Posterior vena cava (tissue), 2 donors: ENCODE measurements around the gene PRCC. TPM values are rescaled to one million over a fixed set of nuclear protein-coding genes. Genes with fewer than 3 reads are reported as not detected.

Source experiments
- DNase-seq: peaks from one replicate; pipeline ENCODE4 v3.0.0-alpha.2; 2020; ENCODE audit warnings: low spot score
- intact Hi-C, 2 donors: fragments of 100-400 bp; cut with DNase I; formaldehyde crosslinking; loops; one replicate each; pipeline versions ENCODE4 v1.14.1 to v1.14.2; 2022 to 2023
- total RNA-seq, 2 donors: library from RNA; stranded (reverse); fragmentation: NEBNext Ultra II Directional; extraction: Animal tissue kit (Norgen Biotek cat#: 25700); gene quantifications; one replicate each; pipeline ENCODE4 v1.2.1, GENCODE V29; 2021
- donor health status: DM: yes; HTN: yes; CAD: no.
- donor health status: DM: yes; HTN: yes; CAD: no.

PRCC gene
- total RNA-seq, 2 donors from 2014 or later: 44.3 to 48.6 TPM

DNA sequence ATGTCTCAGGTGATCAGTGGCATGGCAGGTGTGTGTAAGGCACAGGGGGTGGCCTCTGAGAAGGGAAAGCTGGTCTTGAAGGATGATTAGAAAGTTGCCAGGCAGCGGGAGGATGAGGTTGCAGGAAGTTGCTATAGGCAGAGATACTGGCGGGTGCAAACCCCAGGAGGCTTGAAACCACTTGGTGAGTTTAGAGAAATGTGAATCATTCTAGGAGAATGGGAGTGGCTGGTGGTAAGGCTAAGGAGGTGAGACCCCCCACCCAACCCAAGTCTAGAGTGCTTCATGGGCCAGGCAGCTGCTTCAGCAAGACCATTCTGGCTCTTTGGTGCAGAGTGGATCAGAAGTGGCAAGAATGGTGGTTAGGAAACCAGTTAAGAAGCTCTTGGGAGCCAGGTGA, 40.3 kb downstream of the PRCC start:
- no peak for DNase-seq
- intact Hi-C loops: no loop called here

DNA sequence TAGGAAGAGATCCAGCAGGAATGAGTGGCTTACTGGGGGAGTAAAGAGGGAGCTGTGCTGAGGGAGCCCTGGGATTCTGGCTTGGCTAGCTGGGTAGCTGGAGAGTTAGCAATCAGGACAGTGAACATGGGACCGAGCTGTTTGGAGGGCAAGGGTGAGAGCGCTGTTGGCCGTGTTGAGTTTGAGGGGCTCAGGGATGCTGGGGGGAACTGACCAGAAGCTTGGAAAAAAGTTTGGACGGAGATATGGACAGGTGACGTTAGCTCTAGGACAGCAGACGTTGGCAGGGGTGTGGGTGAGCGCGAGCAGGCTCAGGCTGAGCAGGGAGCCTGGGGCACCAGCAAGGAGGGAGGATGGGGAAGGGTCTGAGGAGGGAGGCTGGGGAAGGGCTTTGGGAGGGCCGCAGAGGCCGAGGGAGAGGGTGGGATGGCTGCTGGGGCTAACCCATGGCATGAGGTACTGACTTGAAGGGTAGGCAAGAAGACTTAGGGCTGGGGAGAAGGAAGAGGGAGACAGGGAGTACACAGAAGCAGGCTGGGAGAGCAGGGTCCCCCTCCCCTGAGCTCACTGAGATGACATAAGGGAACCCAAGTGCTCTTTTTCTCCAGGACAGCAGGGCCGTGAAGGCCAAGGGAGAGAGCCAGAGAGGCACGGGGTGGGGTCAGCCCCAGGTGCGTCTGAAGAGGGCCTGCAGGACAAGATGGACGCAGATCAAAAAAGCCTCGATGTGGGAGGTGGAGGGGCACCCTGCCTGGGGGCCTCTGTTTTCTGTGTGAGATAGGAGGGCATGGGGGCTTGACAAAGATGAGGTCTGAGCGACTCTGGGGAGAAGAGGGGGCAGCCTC, 41.1 kb downstream of the PRCC start:
- intact Hi-C loops: no loop called here
- DNase-seq: no peak

DNA sequence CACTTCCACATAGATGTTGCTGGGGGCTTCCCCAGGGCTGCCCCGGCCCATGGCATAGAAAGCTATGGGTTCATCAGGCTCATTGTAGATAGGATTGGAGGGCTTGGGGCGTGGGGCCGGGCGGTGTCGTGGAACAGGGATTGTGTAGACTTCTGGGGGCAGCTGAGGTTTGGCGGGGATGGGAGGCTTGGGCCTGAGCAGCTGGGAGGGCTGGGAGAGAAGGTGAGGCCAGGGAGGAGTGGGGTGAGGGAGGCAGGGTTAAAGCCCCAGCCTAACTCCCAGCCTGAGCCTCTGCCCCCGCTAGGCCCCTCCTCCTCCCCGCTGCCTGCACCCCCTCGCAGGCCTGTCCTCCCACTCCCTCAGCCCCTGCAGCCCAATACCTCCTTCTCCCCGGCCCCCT, 41.9 kb downstream of the PRCC start:
- intact Hi-C loops: no loop called here
- no peak for DNase-seq

DNA sequence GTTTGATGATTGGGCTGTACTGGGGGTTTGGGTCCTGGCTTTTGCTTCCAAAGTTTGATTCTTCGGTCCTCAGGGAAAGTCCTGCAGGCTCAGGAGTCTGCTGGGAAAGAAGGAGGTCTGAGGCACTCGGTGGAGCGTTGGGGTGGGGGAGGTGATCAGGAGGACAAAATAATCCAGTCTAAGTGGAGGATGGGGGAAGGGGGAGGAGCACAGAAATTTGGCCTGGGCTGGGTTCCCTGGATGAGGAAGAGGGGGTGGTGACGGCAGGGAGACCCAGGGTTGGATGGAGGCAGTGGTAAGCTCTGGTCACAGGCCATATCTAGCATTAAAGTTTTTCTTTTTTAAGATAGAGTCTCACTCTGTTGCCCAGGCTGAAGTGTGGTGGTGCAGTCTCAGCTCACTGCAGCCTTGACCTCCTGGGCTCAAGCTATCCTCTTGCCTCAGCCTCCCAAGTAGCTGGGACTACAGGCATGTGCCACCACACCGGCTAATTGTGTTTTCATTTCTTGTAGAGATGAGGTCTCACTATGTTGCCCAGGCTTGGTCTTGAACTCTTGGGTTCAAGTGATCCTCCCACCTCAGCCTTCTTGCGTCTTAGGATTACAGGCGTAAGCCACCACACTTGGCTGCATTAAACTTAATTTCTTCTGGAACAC, 42.5 kb downstream of the PRCC start:
- intact Hi-C loops: no loop called here

DNA sequence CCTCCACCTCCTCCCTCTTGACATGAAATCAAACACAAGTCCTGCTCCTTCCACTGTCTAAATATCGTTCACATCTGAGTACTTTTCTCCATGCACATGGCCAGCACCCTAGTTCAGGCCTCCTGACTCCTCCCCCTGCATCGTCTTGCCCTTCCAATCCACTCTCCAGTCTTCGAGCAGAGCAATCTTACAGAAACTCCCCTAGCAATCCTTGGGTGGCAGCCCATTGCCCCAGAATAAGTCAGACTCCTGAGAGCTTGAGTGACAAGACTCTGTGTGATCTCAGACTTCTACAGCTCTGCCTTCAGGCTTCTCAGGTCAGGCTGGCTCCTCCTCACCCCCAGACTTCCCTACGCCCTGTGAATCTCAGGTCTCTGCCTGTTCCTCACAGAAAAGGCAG, 43.8 kb downstream of the PRCC start:
- intact Hi-C loops: no loop called here
- DNase-seq: no peak

More for the DNA sequence above, 42.5 kb downstream of the PRCC start:
- no peak for DNase-seq

DNA sequence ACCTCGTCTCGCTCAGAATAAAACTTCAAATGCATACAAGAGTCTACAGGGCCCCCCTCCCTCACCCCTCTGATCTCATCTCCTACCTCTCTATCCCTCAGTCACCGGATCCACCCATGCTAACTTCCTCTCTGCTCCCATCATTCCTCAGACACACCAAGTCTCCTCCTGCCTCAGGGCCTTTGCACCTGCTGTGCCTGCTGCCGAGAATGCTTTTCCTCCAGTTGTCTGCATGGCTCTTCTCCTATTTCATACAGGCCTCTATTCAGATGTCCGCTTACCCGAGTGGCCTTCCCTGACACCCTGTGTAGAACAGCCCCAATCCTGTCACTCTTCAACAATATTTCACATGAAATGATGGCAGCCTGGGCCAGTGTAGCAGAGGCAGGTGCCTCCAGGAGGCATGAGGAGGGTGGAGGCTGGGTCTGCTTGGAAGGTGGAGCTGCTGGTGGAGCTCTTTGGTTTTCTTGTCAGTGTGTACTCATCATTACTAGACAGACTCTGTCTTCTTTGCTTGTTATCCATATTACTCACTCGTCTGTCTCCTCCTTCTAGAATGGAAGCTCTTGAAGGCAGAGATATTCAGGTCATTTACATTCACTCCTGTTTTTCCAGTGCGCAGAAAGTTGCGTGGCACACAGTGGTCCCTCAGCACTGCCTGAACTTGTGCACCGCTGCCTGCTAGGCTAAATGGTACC, 45.1 kb downstream of the PRCC start:
- intact Hi-C loops: no loop called here
- DNase-seq: no peak

DNA sequence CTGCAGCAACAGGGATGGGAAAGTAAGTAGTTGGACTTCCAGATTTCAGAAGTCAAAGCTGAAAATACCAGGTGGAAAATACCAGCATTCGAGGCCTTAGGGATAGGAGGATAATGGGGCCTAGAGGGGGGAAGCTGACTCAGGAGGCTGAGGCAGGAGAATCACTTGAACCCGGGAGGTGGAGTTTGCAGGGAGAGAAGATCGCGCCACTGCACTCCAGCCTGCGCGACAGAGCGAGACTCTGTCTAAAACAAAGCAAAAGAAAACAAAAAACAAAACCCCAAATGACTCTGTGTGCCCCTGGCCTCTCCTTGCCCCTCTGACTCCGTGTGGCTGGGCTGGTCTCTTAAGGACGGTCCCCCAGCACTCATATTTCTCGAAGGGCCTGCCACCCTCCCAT, 46.0 kb downstream of the PRCC start:
- no peak for DNase-seq
- intact Hi-C loops: no loop called here

DNA sequence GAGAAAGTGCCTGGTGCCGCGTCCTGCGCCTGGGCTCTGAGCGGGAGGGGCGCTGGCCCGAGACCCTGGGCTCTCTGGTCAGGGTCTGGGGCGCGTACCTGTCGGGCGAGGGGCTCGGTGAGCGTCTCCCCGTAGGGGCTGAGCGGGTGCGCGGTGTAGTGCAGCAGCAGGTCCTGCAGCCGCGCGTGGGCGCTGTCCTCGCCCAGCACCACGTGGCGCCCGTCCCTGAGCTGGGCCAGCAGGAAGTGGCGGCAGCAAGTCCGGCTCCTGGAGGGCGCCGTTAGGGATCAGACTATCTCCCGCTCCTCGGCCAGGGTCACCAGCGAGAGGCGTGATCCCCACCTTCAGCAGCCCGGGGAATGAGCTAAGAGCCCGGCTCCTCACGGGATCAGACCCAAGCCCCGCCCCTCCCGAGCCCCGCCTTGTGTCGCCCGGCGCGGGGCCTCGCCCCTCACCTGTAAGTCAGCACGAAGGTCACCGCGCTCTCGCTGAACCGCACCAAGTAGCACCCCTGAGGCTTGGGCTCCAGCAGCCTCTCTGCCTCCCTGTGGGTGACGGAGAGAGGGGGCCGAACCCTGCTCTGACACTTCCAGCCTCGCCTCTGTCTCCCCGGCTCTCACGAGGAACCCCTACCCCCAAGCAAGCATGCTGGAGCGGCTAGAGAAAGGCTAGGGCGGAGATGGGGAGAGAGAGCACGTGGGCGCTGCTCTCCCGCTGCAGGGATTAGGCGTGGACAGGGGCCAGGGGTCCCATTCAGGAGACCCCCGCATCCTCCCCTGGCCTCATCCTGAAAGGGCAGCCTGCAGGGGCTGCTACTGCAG, 46.6 kb downstream of the PRCC start:
- peak; percentile 91 for DNase-seq
- intact Hi-C loops: no loop called here

DNA sequence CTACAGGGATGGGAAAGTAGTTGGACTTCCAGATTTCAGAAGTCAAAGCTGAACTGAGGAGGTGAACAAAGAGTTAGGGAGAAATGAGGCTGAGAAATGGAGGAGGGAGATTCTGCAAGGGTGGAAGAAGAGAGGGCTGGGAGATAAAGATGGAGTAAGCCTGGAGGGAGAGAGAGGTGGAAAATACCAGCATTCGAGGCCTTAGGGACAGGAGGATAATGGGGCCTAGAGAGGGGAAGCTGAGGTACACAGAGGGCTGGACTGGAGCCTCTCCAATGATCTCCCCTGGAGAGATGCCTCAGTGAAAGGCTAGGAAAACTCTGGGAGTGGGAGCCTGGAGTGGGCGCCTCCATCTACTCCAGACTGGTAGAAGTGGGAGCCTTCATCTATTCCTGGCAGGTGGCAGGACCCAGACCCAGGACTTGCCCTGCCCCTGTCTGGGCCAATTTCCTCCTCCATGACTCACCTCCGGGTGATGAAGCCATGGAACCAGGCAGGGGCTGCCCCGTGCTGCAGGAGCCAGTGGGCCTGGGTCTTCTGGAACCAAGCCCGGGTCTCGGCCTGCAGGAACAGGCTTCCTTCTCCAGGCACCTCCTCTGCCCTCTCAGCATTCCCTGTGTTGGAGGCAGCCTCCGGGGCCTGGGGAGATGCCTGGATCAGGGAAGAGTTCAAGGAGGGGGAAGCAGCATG, 47.4 kb downstream of the PRCC start:
- intact Hi-C loops: no loop called here
- DNase-seq: no peak

DNA sequence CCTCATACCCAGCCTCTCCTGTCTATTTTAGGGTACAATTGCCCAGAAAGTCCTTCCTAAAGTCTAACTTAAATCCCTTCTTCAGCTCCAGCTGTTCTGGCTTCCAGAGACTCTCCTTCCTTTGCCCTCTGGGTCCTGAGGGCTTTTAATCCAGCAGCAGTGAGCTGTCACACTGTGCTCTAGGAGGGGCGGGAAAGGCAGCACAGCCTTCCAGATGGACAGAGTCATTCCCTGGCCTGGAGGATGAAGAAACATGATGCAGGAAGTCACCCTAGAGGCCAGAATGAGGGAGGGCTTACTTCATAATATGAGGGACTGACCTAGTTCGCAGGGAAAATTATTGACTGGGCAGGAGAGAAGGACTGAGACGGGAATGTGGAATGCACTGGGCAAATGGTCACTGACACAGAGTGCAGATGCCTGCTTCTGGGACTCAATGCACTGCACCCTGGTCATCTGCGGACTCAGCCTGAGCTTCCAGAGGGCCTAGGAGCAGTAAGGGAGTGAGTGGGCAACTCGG, 48.0 kb downstream of the PRCC start:
- no peak for DNase-seq
- intact Hi-C loops: no loop called here

DNA sequence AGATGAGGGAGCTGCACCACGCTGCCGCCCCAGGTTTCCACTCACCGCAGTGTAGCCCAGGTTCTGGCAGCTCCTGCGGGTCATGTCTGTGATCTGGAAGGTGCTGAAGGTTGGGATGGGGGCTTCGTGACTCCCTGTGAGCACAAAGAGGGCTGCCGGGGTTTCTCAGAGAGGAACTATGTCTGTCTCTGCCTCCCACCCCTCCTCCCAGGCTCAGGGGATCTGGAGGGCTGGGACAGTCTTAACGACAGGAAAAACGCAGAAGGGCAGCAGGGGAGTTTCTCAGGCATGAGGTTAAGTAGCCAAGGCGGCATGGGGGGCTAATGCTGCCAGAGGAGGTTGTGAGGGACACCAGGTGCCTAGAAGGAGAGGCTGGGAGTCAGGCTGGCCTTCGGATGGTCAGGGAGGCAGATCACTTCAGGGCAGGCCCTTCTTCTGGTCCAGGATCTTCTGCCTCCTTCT, 48.7 kb downstream of the PRCC start:
- intact Hi-C loops: no loop called here
- no peak for DNase-seq

DNA sequence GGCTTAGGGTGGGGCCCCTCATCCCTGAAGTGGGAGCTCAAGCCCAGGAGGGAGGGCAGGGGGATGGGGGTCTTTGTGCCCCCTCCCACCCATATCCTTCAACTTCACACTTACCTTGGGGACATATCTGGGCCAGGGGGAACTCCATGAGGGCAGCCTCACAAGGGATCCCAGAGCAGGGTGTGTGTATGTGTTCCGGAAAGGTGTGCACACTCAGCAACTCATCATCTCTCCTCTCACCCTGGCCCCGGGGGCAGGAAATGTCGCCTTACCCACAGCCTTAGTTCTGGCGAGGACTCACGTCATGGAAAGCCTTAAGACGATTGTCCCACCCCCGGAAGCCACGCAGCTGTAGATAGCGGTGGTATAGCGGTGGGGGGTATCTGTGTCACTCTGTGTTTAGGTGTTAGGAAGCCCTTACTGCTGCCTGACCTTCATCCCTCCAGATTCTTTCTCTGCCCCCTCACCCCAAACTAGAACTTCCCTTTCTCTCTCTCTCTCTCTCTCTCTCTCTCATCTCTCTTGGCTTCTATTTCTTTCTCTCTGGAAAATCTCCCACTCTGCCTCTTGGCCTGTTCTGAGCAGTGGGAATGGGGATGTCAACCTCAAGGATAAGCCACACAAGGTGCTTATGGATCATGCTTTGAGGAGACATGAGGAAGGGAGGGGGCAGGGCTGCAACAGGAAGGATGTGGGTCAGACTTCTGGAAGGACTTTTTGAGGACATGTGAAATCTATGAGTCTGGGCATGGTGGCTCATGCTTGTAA, 49.4 kb downstream of the PRCC start, which contains the start of gene SH2D2A:
TSS of gene SH2D2A (minus strand) at position 288 of the 768 bp plus-strand sequence. CDS start at position 148, 140 bp downstream.
- peak; percentile 87 for DNase-seq
- intact Hi-C loops: no loop called here

DNA sequence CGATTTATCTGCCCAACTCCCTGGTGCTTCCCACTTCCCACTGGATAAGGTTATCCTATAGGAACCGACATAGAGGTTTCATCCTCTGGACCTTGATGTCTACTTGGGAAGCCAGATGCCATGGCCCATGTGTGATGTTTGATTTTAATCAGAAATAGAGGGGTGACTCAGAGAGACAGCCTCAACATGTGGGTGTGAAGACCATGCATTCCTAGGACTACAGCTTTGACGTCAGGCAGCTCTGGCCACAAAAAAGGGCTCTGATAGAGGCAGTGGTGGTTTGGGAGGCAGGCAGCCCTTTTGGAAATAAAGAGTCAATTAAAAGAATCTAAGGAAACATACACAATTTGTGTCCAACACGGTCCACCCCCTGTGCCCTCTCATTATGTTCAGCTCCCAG, 54.5 kb downstream of the PRCC start:
- no peak for DNase-seq

DNA sequence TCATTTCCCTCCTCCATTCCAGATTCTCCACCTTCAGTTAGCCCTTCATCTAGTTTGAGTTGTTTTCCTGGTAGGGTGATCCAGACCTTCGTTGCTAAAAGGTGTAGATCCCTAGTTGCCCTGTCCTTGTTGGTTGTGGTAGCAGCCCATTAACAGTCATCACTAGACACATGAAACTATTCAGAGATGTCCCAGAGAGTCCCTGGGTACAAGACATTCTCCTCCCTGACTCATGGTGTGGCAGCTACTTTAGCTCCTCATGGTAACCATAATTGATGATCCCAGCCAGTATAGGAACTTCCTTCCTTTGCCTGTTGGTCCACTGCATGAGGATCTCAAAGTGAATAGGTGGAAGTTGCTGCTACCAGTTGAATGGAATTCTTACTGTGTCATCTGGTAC, 55.3 kb downstream of the PRCC start:
- no peak for DNase-seq
- intact Hi-C loops: no loop called here

More for the DNA sequence above, 54.5 kb downstream of the PRCC start:
- intact Hi-C loops: no loop called here

DNA sequence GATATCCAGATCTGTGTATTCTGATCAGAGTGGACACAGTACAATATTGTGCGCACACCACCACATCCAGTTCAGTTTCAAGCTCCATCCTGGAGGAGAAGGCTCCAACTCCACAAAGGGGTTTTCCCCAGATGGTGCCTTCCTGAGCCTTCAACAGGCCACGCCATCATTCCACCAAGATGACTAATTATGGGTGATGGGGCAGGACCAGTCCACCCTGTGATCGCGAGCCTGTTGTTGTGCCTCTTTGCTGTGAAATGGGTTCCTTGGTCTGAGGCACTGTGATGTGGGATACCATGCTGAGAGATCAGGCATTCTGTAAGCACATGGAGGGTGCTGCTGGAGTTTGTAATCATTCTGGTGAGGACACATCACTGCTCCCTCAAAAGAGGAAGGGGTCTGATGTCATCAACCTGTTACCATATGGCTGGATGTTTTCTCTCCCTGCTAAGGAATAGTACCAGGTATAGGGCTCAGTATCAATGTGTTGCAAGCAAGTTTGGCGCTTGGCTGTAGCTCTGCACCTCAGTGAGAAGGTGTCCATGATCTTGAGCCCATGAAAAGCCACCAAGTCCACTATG, 56.0 kb downstream of the PRCC start:
- peak; percentile 29 for DNase-seq
- intact Hi-C loops: no loop called here

DNA sequence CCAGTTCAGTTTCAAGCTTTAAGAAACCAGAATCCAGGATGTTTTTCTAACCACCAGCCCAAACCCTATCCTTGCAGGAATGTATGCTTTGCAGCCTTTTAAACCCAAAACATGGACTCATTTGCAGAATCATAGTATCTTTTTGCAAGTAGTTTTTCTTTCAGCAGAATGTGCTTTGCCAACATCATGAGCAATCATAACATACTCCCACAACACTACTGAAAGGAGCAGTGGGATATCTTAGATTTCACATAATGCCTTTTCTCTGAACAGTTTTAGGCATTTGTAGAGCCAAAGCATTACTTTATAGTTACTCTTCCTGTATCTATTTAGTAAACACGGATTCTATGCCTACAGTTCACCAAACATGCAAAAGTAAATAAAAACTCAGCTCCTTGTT, 59.3 kb downstream of the PRCC start:
- DNase-seq: no peak
- intact Hi-C loops: no loop called here

DNA sequence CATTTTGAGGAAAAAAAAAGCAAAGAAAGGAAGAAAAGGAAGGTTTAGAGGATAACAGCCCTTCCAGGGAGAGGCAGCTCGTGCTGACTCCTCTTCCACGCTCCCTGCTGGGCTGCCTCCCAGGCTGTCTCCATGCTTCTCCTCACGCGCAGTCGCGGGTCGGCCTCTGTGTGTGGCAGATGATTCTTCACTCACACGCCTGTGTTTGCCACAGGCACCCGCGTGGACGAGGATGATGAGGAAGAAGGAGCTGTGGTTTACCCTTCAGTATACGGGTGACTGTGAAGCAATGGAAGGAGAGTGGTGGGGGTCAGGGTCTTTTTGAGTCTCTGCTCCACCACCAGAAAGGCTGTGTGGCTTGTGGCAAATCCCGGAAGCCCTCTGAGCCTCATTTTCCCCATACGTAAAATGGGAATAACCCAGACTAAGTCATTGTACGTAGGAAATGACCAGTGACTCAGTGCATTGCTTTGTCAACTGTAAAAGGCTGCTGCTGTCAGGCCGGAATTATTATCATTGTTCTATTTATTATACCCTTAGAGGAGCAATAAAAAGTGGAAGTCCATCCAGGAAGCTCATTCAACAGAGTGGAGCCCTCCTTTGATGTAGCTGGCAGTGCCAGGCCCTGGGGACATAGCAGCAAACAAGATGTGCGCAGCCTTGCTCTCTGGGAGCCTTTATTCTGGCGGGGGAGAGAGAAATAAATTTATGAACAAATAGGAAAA, 61.2 kb downstream of the PRCC start:
- peak; percentile 56 for DNase-seq
- intact Hi-C loops: no loop called here
